HEK293 (cell line): ENCODE data around the gene A2ML1.
A peak's percentile ranks its signal among the peaks of the same experiment; 100 is the strongest.

Experiments
- BCL11B ChIP-seq: fragments of 450-650 bp; formaldehyde crosslinking; IDR thresholded peaks from 2 replicates; pipeline ENCODE4 v1.5.1; 2016; ENCODE audit warnings: low read depth, missing biosample characterization, missing genetic modification characterization
- EGR2 ChIP-seq: fragments of 450-650 bp; formaldehyde crosslinking; IDR thresholded peaks from 2 replicates; pipeline ENCODE4 v1.5.1; 2016; ENCODE audit warnings: low read depth, missing biosample characterization, missing genetic modification characterization
- GLI2 ChIP-seq: fragments of 450-650 bp; formaldehyde crosslinking; IDR thresholded peaks from 2 replicates; pipeline ENCODE4; 2017; ENCODE audit warnings: missing biosample characterization, missing genetic modification characterization, low read depth, borderline replicate concordance
- HIC1 ChIP-seq: fragments of 450-650 bp; formaldehyde crosslinking; IDR thresholded peaks from 2 replicates; pipeline ENCODE4 v1.5.1; 2016; ENCODE audit warnings: missing biosample characterization, missing genetic modification characterization
- INSM2 ChIP-seq: fragments of 450-650 bp; formaldehyde crosslinking; IDR thresholded peaks from 2 replicates; pipeline ENCODE4 v1.5.1; 2016; ENCODE audit warnings: missing biosample characterization, missing genetic modification characterization
- KLF17 ChIP-seq: fragments of 450-650 bp; formaldehyde crosslinking; IDR thresholded peaks from 2 replicates; pipeline ENCODE4 v1.5.1; 2016; ENCODE audit warnings: missing biosample characterization, missing genetic modification characterization
- PRDM1 ChIP-seq: fragments of 450-650 bp; formaldehyde crosslinking; IDR thresholded peaks from 2 replicates; pipeline ENCODE4; 2016; ENCODE audit warnings: missing biosample characterization, missing genetic modification characterization
- YY1 ChIP-seq: fragments of 450-650 bp; formaldehyde crosslinking; IDR thresholded peaks from 2 replicates; pipeline ENCODE4 v1.5.1; 2018; ENCODE audit warnings: missing biosample characterization, missing genetic modification characterization
- ZBTB20 ChIP-seq: fragments of 450-650 bp; formaldehyde crosslinking; IDR thresholded peaks from 2 replicates; pipeline ENCODE4 v1.5.1; 2016; ENCODE audit warnings: missing biosample characterization, missing genetic modification characterization
- ZNF132 ChIP-seq: fragments of 450-650 bp; formaldehyde crosslinking; IDR thresholded peaks from 2 replicates; pipeline ENCODE4 v1.5.1; 2017; ENCODE audit warnings: missing biosample characterization, missing genetic modification characterization, borderline replicate concordance
- ZNF148 ChIP-seq: fragments of 450-650 bp; formaldehyde crosslinking; IDR thresholded peaks from 2 replicates; pipeline ENCODE4 v1.5.0; 2017; ENCODE audit warnings: missing biosample characterization, missing genetic modification characterization, borderline replicate concordance
- ZNF184 ChIP-seq: fragments of 450-650 bp; IDR thresholded peaks from 2 replicates; pipeline ENCODE4 v1.5.1; 2018; ENCODE audit warnings: missing biosample characterization, mild to moderate bottlenecking, missing genetic modification characterization
- ZNF239 ChIP-seq: fragments of 450-650 bp; formaldehyde crosslinking; IDR thresholded peaks from 2 replicates; pipeline ENCODE4 v1.5.1; 2016; ENCODE audit warnings: missing biosample characterization, missing genetic modification characterization
- ZNF248 ChIP-seq: fragments of 450-650 bp; formaldehyde crosslinking; IDR thresholded peaks from 2 replicates; pipeline ENCODE4 v1.5.1; 2017; ENCODE audit warnings: missing biosample characterization, missing genetic modification characterization
- ZNF391 ChIP-seq: fragments of 450-650 bp; formaldehyde crosslinking; IDR thresholded peaks from 2 replicates; pipeline ENCODE4 v1.5.1; 2016; ENCODE audit warnings: low read depth, missing biosample characterization, missing genetic modification characterization, borderline replicate concordance
- ZNF518A ChIP-seq: fragments of 450-650 bp; formaldehyde crosslinking; conservative IDR thresholded peaks from 2 replicates; pipeline ENCODE4 v1.5.1; 2016; ENCODE audit warnings: low read depth, missing biosample characterization, missing genetic modification characterization
- ZNF548 ChIP-seq: fragments of 450-650 bp; formaldehyde crosslinking; IDR thresholded peaks from 2 replicates; pipeline ENCODE4 v1.5.1; 2016; ENCODE audit warnings: missing biosample characterization, missing genetic modification characterization
- ZNF692 ChIP-seq: fragments of 450-650 bp; formaldehyde crosslinking; IDR thresholded peaks from 2 replicates; pipeline ENCODE4 v1.5.1; 2016; ENCODE audit warnings: missing biosample characterization, missing genetic modification characterization
- ZNF776 ChIP-seq: fragments of 450-650 bp; formaldehyde crosslinking; IDR thresholded peaks from 2 replicates; pipeline ENCODE4 v1.5.0; 2017; ENCODE audit warnings: missing biosample characterization, missing genetic modification characterization, borderline replicate concordance
- ZSCAN30 ChIP-seq: fragments of 450-650 bp; IDR thresholded peaks from 2 replicates; pipeline ENCODE4 v1.5.1; 2018; ENCODE audit warnings: missing biosample characterization, mild to moderate bottlenecking, missing genetic modification characterization, moderate library complexity
- ZXDB ChIP-seq: fragments of 450-650 bp; formaldehyde crosslinking; IDR thresholded peaks from 2 replicates; pipeline ENCODE4 v1.5.1; 2016; ENCODE audit warnings: missing biosample characterization, missing genetic modification characterization

The A2ML1 gene

GRCh38 chr12:8860165-8860961 lies 37.9 kb downstream of the A2ML1 start (continued):
- no peak for TF ChIP-seq ZNF239 (tag by site-specific recombination)
- no peak for TF ChIP-seq ZNF776 (tag by site-specific recombination)
- TF ChIP-seq ZNF132 (tag by site-specific recombination): no peak
- no peak for TF ChIP-seq ZNF248 (tag by site-specific recombination)
- TF ChIP-seq ZBTB20: no peak
- no peak for TF ChIP-seq BCL11B (tag by site-specific recombination)
- no peak for TF ChIP-seq YY1 (tag by site-specific recombination)
- TF ChIP-seq KLF17 (tag by site-specific recombination): no peak
- TF ChIP-seq ZNF184 (tag by site-specific recombination): no peak
- no peak for TF ChIP-seq PRDM1
- TF ChIP-seq ZXDB (tag by site-specific recombination): peak; percentile 56; the same call in 1 of the 2 replicates
- no peak; the same call in 1 of the 2 replicates for TF ChIP-seq ZNF518A (tag by site-specific recombination)
- TF ChIP-seq ZNF692 (tag by site-specific recombination): no peak
- TF ChIP-seq ZNF548 (tag by site-specific recombination): no peak
- no peak for TF ChIP-seq EGR2 (tag by site-specific recombination)
- 0 out of 2 replicates have a peak, but pooled peaks have one; percentile 50 for TF ChIP-seq ZSCAN30 (tag by site-specific recombination)
- no peak for TF ChIP-seq INSM2 (tag by site-specific recombination)
- no peak for TF ChIP-seq ZNF391 (tag by site-specific recombination)
- no peak for TF ChIP-seq HIC1 (tag by site-specific recombination)
- TF ChIP-seq GLI2: no peak
- no peak for TF ChIP-seq ZNF148
